Frontal cortex (tissue), 4 donors: Measurements from ENCODE around the gene AOC1. TPM values are rescaled to one million over a fixed set of nuclear protein-coding genes. Genes with fewer than 3 reads are reported as not detected.

Source experiments
- DNase-seq, 2 donors: peaks; one replicate each; pipeline ENCODE4 v3.0.0; 2012; ENCODE audit warnings: low spot score in 2 of 2
- FAIRE-seq: peaks from 2 replicates; lab custom pipeline; 2012; peaks lifted over from hg19 to GRCh38; lab: Jason Lieb, UNC
- total RNA-seq: library from RNA; depleted of rRNA; stranded (reverse); fragments of >200 nt; gene quantifications from one replicate; pipeline ENCODE4 v1.2.3, GENCODE V29; 2014
- donor health status: control.
- donor health status: control.
- donor health status: control.

Gene AOC1
- total RNA-seq, 1 donor from 2014 or later = not detected

GRCh38 chr7:150855476-150856302 lies 3.4 kb downstream of the AOC1 start:
- FAIRE-seq = no peak
- DNase-seq = no peak

GRCh38 chr7:150856303-150857275 lies 4.3 kb downstream of the AOC1 start:
- FAIRE-seq (no peak), DNase-seq (no peak)

GRCh38 chr7:150857276-150858055 lies 5.1 kb downstream of the AOC1 start:
- DNase-seq (no peak), FAIRE-seq (no peak)

GRCh38 chr7:150858236-150859197 lies 6.2 kb downstream of the AOC1 start:
- no peak for FAIRE-seq
- no peak for DNase-seq

- no peak for DNase-seq
- FAIRE-seq = no peak
Measured at GRCh38 chr7:150860291-150860977, 8.1 kb downstream of the AOC1 start.

GRCh38 chr7:150860978-150861295 lies 8.6 kb downstream of the AOC1 start:
- DNase-seq = no peak
- no peak for FAIRE-seq

- FAIRE-seq = no peak
- no peak for DNase-seq
Measured at GRCh38 chr7:150862356-150862755, 10.0 kb downstream of the AOC1 start.

GRCh38 chr7:150863946-150864345 lies 11.6 kb downstream of the AOC1 start:
- DNase-seq (no peak), FAIRE-seq (no peak)

GRCh38 chr7:150866932-150867564 lies 14.7 kb downstream of the AOC1 start:
- FAIRE-seq (no peak), DNase-seq (no peak)

GRCh38 chr7:150867605-150868004 lies 15.3 kb downstream of the AOC1 start:
- FAIRE-seq = no peak
- no peak for DNase-seq

GRCh38 chr7:150869467-150869866 lies 17.1 kb downstream of the AOC1 start:
- FAIRE-seq (no peak), DNase-seq (no peak)

- DNase-seq = no peak
- no peak for FAIRE-seq
Measured at GRCh38 chr7:150871601-150872000, 19.3 kb downstream of the AOC1 start.

- FAIRE-seq (no peak), DNase-seq (no peak)
Measured at GRCh38 chr7:150874401-150875198, 22.3 kb downstream of the AOC1 start.

- DNase-seq = no peak
- FAIRE-seq = no peak
Measured at GRCh38 chr7:150875791-150876190, 23.5 kb downstream of the AOC1 start.

- DNase-seq (peak; percentile 55 to 64), FAIRE-seq (no peak)
Measured at GRCh38 chr7:150876817-150877526, 24.7 kb downstream of the AOC1 start.

- no peak for FAIRE-seq
- no peak for DNase-seq
Measured at GRCh38 chr7:150877536-150877935, 25.2 kb downstream of the AOC1 start.

GRCh38 chr7:150879345-150879744 lies 27.0 kb downstream of the AOC1 start:
- FAIRE-seq (no peak), DNase-seq (no peak)
